B cell (primary cell): Measurements from ENCODE around the gene NFATC2. TPM values are rescaled to one million over a fixed set of nuclear protein-coding genes. Genes with fewer than 3 reads are reported as not detected.

Source experiments
- ATAC-seq: fragments of 200-7000 bp; cut with Tn5 transposase; one replicate; pipeline ENCODE4 v1.10.0; 2021; ENCODE audit warnings: low read depth, mild to moderate bottlenecking, moderate number of reproducible peaks, moderate library complexity
- CTCF ChIA-PET: fragments of 350-600 bp; sonication (Branson Sonifier 250); formaldehyde crosslinking; loops from one replicate; lab custom pipeline; 2021; ENCODE audit warnings: antibody characterized with exemption, inconsistent platforms; lab: Charles Lee
- POLR2A ChIA-PET: fragments of 350-600 bp; sonication (Branson Sonifier 250); formaldehyde crosslinking; loops from one replicate; lab custom pipeline; 2021; ENCODE audit warnings: antibody characterized with exemption; lab: Charles Lee
- DNase-seq: peaks from one replicate; pipeline ENCODE4 v3.0.0; 2013
- H2AFZ ChIP-seq: 2 replicates; pipeline ENCODE4 v1.6.1; 2012; ENCODE audit warnings: mild to moderate bottlenecking, low read depth, low read length; ENCODE audit not compliant: insufficient read depth, poor library complexity, severe bottlenecking
- H3K27ac ChIP-seq, 2 donors: 1 replicate in 1 of 2; 2 replicates in 1 of 2; pipeline ENCODE4 v1.5.1; 2012 to 2013; ENCODE audit warnings: low read length in 2 of 2, mild to moderate bottlenecking in 2 of 2, moderate library complexity in 1 of 2
- H3K27me3 ChIP-seq, 4 experiments: fragments of 200-600 bp in 1 of 4; sonication (generic) in 1 of 4; replicated peaks in 1 of 4; 1 replicate in 2 of 4; 2 replicates in 2 of 4; pipeline versions ENCODE4 v1.6.1 to v1.7.0; 2013 to 2016; ENCODE audit warnings: low read length in 3 of 4, mild to moderate bottlenecking in 2 of 4, mixed read lengths in 1 of 4, moderate library complexity in 1 of 4; ENCODE audit not compliant: insufficient read depth in 4 of 4, control insufficient read depth in 3 of 4; ENCODE audit errors: control extremely low read depth in 1 of 4
- H3K36me3 ChIP-seq, 2 experiments: replicated peaks in 1 of 2; 1 replicate in 1 of 2; 2 replicates in 1 of 2; pipeline versions ENCODE4 v1.6.1 to v1.7.1; 2013; ENCODE audit warnings: low read length in 1 of 2; ENCODE audit not compliant: insufficient read depth in 2 of 2, control insufficient read depth in 1 of 2; ENCODE audit errors: control extremely low read depth in 1 of 2, extremely low read depth in 1 of 2
- H3K4me1 ChIP-seq, 2 donors: fragments of 200-600 bp in 1 of 2; sonication (generic) in 1 of 2; 1 replicate in 1 of 2; 2 replicates in 1 of 2; pipeline versions ENCODE4 v1.5.1 to v1.6.1; 2013 to 2017; ENCODE audit warnings: low read length in 2 of 2; ENCODE audit not compliant: control insufficient read depth in 2 of 2, insufficient read depth in 2 of 2
- H3K4me2 ChIP-seq: replicated peaks from 2 replicates; pipeline ENCODE3; 2012; ENCODE audit warnings: mild to moderate bottlenecking, low read depth, low read length; ENCODE audit not compliant: poor library complexity, severe bottlenecking
- H3K4me3 ChIP-seq, 5 experiments: fragments of 200-600 bp in 1 of 5; sonication (generic) in 1 of 5; 1 replicate in 3 of 5; 2 replicates in 2 of 5; pipeline versions ENCODE4 v1.5.1 to v1.7.0; 2011 to 2016; ENCODE audit warnings: low read length in 4 of 5, mild to moderate bottlenecking in 4 of 5, low read depth in 2 of 5, control low read depth in 1 of 5, moderate library complexity in 1 of 5; ENCODE audit not compliant: insufficient read depth in 1 of 5; ENCODE audit errors: control extremely low read depth in 1 of 5, extremely low read depth in 1 of 5
- H3K79me2 ChIP-seq: fragments of 200-600 bp; sonication (generic); one replicate; pipeline ENCODE4 v1.6.0; 2016; ENCODE audit warnings: low read length; ENCODE audit not compliant: control insufficient read depth, insufficient read depth
- H3K9ac ChIP-seq: fragments of 200-600 bp; sonication (generic); 2 replicates; pipeline ENCODE4 v1.6.1; 2017; ENCODE audit warnings: mild to moderate bottlenecking, low read length, moderate library complexity
- H3K9me3 ChIP-seq, 3 donors: one replicate each; pipeline versions ENCODE4 v1.6.1 to v1.7.1; 2013; ENCODE audit warnings: low read length in 2 of 3; ENCODE audit not compliant: control insufficient read depth in 2 of 3, insufficient read depth in 1 of 3; ENCODE audit errors: control extremely low read depth in 1 of 3
- H4K20me1 ChIP-seq: 2 replicates; pipeline ENCODE4 v1.6.0; 2012; ENCODE audit warnings: mild to moderate bottlenecking, low read length; ENCODE audit not compliant: insufficient read depth, control insufficient read depth, poor library complexity, severe bottlenecking
- H3K27ac Mint-ChIP-seq: one replicate; pipeline ENCODE4 v1.8.0; 2021; ENCODE audit warnings: mixed read lengths
- H3K27me3 Mint-ChIP-seq: one replicate; pipeline ENCODE4 v1.8.0; 2021; ENCODE audit warnings: mixed read lengths
- H3K4me1 Mint-ChIP-seq: one replicate; pipeline ENCODE4 v1.8.0; 2021; ENCODE audit warnings: mixed read lengths
- H3K4me3 Mint-ChIP-seq: one replicate; pipeline ENCODE4 v1.8.0; 2021; ENCODE audit warnings: mixed read lengths
- H3K9me3 Mint-ChIP-seq: one replicate; pipeline ENCODE4 v1.8.0; 2022; ENCODE audit warnings: mixed read lengths; ENCODE audit not compliant: insufficient read depth
- EZH2 ChIP-seq: IDR thresholded peaks from 2 replicates; pipeline ENCODE4 v1.6.1; 2012; ENCODE audit warnings: borderline replicate concordance, low read depth, mild to moderate bottlenecking, moderate library complexity, low read length; ENCODE audit not compliant: insufficient read depth, poor library complexity, severe bottlenecking
- WGBS: methylation state at CpG from one replicate; pipeline ENCODE4 v1.1.5; 2013; ENCODE audit warnings: missing lambda C conversion rate; ENCODE audit not compliant: insufficient coverage; 5-methylcytosine and 5-hydroxymethylcytosine counted together
- intact Hi-C: fragments of 100-400 bp; cut with micrococcal nuclease; formaldehyde crosslinking; loops from one replicate; pipeline ENCODE4 v1.10.0; 2022
- polyA plus RNA-seq: library from polyadenylated mRNA; depleted of rRNA; stranded (reverse); fragments of >200 nt; gene quantifications from 2 replicates; pipeline ENCODE4 v1.2.3, GENCODE V29; 2012
- total RNA-seq, 2 donors: library from RNA; stranded (reverse); fragments of 120-200 nt in 1 of 2; gene quantifications; 1 replicate in 1 of 2; 2 replicates in 1 of 2; pipeline versions ENCODE4 v1.2.3 to v1.2.4, GENCODE V29; 2013 to 2022
- TF ChIP-seq, protein P1 (sequence below): fragments of 200-600 bp; IDR thresholded peaks from one replicate; pipeline ENCODE4 v1.8.0; 2022; ENCODE audit warnings: antibody characterized with exemption, mild to moderate bottlenecking

The NFATC2 gene
- total and polyA plus RNA-seq, 2 donors (not counting 1 experiment from before 2014, with no cell fraction given): 10.1 to 38.0 TPM

DNA sequence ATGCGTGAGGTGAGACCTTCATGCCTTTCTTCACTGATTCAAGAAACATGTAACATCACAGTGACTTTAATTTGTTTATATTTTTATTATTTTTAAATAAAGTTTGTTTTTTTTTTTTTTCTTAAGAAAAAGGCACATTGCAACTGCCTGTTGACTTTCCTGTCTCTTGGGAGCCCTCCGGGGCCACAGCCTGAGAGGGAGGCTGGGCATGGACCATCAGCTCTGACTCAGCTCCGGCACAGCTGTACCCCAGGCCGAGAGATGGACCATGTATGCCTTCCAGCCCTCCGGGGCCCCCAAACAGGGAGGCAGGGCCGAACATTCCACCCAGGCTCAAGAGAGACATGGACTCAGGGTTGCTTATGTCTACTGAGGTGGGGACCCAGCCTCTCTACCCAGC is 99.9 kb downstream of the NFATC2 start:
- H3K79me2 ChIP-seq: peaks cover 30% of the 10 kb centered on the region
- H3K4me3 ChIP-seq: no peak overlapping the region
- TF ChIP-seq, protein P1, sequence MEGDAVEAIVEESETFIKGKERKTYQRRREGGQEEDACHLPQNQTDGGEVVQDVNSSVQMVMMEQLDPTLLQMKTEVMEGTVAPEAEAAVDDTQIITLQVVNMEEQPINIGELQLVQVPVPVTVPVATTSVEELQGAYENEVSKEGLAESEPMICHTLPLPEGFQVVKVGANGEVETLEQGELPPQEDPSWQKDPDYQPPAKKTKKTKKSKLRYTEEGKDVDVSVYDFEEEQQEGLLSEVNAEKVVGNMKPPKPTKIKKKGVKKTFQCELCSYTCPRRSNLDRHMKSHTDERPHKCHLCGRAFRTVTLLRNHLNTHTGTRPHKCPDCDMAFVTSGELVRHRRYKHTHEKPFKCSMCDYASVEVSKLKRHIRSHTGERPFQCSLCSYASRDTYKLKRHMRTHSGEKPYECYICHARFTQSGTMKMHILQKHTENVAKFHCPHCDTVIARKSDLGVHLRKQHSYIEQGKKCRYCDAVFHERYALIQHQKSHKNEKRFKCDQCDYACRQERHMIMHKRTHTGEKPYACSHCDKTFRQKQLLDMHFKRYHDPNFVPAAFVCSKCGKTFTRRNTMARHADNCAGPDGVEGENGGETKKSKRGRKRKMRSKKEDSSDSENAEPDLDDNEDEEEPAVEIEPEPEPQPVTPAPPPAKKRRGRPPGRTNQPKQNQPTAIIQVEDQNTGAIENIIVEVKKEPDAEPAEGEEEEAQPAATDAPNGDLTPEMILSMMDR: no peak
- TF ChIP-seq EZH2: no peak
- WGBS: 88% methylated on average over 2 of the region's 6 CpGs
- DNase-seq (no peak), ATAC-seq (no peak)
- Mint-ChIP-seq H3K27ac (no peak overlapping the region), H3K9me3 (no peaks in the 10 kb centered on the region), H3K4me3 (no peak overlapping the region), H3K4me1 (peaks cover 33% of the 10 kb centered on the region), H3K27me3 (no peaks in the 10 kb centered on the region)
- no peak overlapping the region for H3K9ac ChIP-seq
- peaks cover 0 to 6% (median 0%) of the 10 kb centered on the region in 3 donors for H3K9me3 ChIP-seq
- H3K27ac ChIP-seq: no peak overlapping the region
- peaks cover 27% of the 10 kb centered on the region for H4K20me1 ChIP-seq
- no peak overlapping the region for H2AFZ ChIP-seq
- peaks cover 9 to 17% of the 10 kb centered on the region in 2 donors for H3K4me1 ChIP-seq
- no peak overlapping the region for H3K4me2 ChIP-seq
- intact Hi-C loops: no loop called here
- CTCF ChIA-PET: interaction anchor here (0.7 to 1.9 kb wide), 2 partner anchors 56 to 158 kb away, joined by 3 to 10 read pairs; no protein-coding TSS in a partner anchor
- H3K36me3 ChIP-seq: peaks cover 0 to 48% of the 10 kb centered on the region in 2 experiments
- POLR2A ChIA-PET: interaction anchor here (0.7 to 1.1 kb wide), 2 partner anchors 15 to 511 kb away, joined by 3 read pairs; no protein-coding TSS in a partner anchor
- H3K27me3 ChIP-seq: no peaks in the 10 kb centered on the region

DNA sequence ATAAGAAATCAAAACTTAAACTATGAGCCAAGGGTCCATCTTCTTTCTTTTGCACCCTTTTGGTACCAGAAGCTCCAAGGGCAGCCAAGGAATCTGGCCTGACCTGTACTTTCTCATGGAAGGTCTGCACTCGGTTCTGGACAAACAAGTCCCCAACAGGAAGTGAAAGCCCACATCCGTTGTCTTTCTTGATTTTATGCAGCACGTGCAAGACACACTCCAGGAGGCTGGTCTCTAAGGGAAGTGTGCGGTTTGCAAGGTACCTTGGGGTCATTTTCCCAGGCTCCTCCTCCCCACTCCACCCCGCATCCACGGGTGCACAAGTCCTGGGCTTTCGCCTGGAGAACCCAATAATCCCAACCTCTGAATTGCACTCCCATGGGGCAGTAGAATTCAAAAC is 101.9 kb downstream of the NFATC2 start:
- 20% methylated on average over 1 of the region's 7 CpGs for WGBS
- peaks cover 0 to 6% (median 0%) of the 10 kb centered on the region in 3 donors for H3K9me3 ChIP-seq
- no peak overlapping the region for H2AFZ ChIP-seq
- peak overlapping the region; percentile 41 for H3K4me3 Mint-ChIP-seq
- intact Hi-C loops: no loop called here
- peaks cover 18% of the 10 kb centered on the region for H3K79me2 ChIP-seq
- H3K9ac ChIP-seq: no peak overlapping the region
- TF ChIP-seq, protein P1: no peak
- no peak for TF ChIP-seq EZH2
- H4K20me1 ChIP-seq: peaks cover 14% of the 10 kb centered on the region
- ChIA-PET POLR2A (no interaction called here), CTCF (no interaction called here)
- H3K27me3 ChIP-seq: no peaks in the 10 kb centered on the region
- no peaks in the 10 kb centered on the region for H3K27me3 Mint-ChIP-seq
- no peak overlapping the region for H3K27ac ChIP-seq
- H3K27ac Mint-ChIP-seq: peak overlapping the region; percentile 50
- H3K4me1 ChIP-seq: peaks cover 9 to 17% of the 10 kb centered on the region in 2 donors
- ATAC-seq (no peak), DNase-seq (peak; percentile 31)
- H3K9me3 Mint-ChIP-seq: no peaks in the 10 kb centered on the region
- H3K36me3 ChIP-seq: peaks cover 0 to 37% of the 10 kb centered on the region in 2 experiments
- peaks cover 33% of the 10 kb centered on the region for H3K4me1 Mint-ChIP-seq
- peak overlapping the region; percentile 53 for H3K4me2 ChIP-seq
- H3K4me3 ChIP-seq: no peak overlapping the region
